ENCODE data around the gene ZNF74. TPM values are rescaled to one million over a fixed set of nuclear protein-coding genes. Genes with fewer than 3 reads are reported as not detected.
"Not testable (repeated sequence)": the region's sequence is repeated elsewhere in the genome, so short reads cannot be mapped to it uniquely, and the experiment has no call there.

Gene ZNF74
- polyA plus RNA-seq, 3 donors = 1.9 to 4.8 (median 1.9) TPM

- H3K27me3 ChIP-seq (ENCODE audit: control insufficient read depth in 2 of 2, insufficient read depth in 2 of 2, low read length in 2 of 2); H3K4me2 ChIP-seq (replicated peaks; ENCODE audit: extremely low read depth, low read length, poor library complexity, severe bottlenecking); H3K27ac ChIP-seq (ENCODE audit: low read depth in 1 of 2, low read length in 2 of 2); H3K79me2 ChIP-seq (ENCODE audit: insufficient read depth, low read length); H3K9me3 Mint-ChIP-seq; H3K9ac ChIP-seq (ENCODE audit: insufficient read depth, low read length, poor library complexity, severe bottlenecking); H3K4me3 ChIP-seq (replicated peaks in 1 of 3; ENCODE audit: low read depth in 2 of 3, low read length in 3 of 3); H2AFZ ChIP-seq (ENCODE audit: insufficient read depth, low read depth, low read length, poor library complexity, severe bottlenecking); intact Hi-C loops (cut with micrococcal nuclease); H3K4me1 ChIP-seq (ENCODE audit: control insufficient read depth in 1 of 2, insufficient read depth in 2 of 2, low read length in 2 of 2); H3K9me3 ChIP-seq (replicated peaks in 1 of 2; ENCODE audit: control insufficient read depth in 1 of 2, insufficient read depth in 1 of 2, low read length in 2 of 2); H3K36me3 Mint-ChIP-seq; H3K4me1 Mint-ChIP-seq; H3K27me3 Mint-ChIP-seq (ENCODE audit: low read depth in 3 of 3); H3K36me3 ChIP-seq (replicated peaks in 1 of 2; ENCODE audit: control insufficient read depth in 1 of 2, insufficient read depth in 2 of 2, low read length in 2 of 2); H3K27ac Mint-ChIP-seq; H4K20me1 ChIP-seq (ENCODE audit: insufficient read depth, low read length); DNase-seq: not testable (repeated sequence)
- no CpG with 5 or more reads among the region's 6 CpGs for WGBS (ENCODE audit: insufficient coverage)
- peak overlapping the region in 1 of 2 donors; percentile 55 for H3K4me3 Mint-ChIP-seq
Observed at GRCh38 chr22:20371687-20372086, 22.3 kb upstream of the ZNF74 start.

GRCh38 chr22:20372406-20372854 is 21.5 kb upstream of the ZNF74 start:
- H4K20me1 ChIP-seq (ENCODE audit: insufficient read depth, low read length); intact Hi-C loops (cut with micrococcal nuclease); H3K9ac ChIP-seq (ENCODE audit: insufficient read depth, low read length, poor library complexity, severe bottlenecking); H3K27me3 Mint-ChIP-seq (ENCODE audit: low read depth in 3 of 3); H3K27me3 ChIP-seq (ENCODE audit: control insufficient read depth in 2 of 2, insufficient read depth in 2 of 2, low read length in 2 of 2); H3K4me2 ChIP-seq (replicated peaks; ENCODE audit: extremely low read depth, low read length, poor library complexity, severe bottlenecking); DNase-seq; H2AFZ ChIP-seq (ENCODE audit: insufficient read depth, low read depth, low read length, poor library complexity, severe bottlenecking); H3K9me3 Mint-ChIP-seq; H3K79me2 ChIP-seq (ENCODE audit: insufficient read depth, low read length); H3K4me3 ChIP-seq (replicated peaks in 1 of 3; ENCODE audit: low read depth in 2 of 3, low read length in 3 of 3); H3K27ac Mint-ChIP-seq; H3K36me3 Mint-ChIP-seq; H3K4me1 ChIP-seq (ENCODE audit: control insufficient read depth in 1 of 2, insufficient read depth in 2 of 2, low read length in 2 of 2); H3K27ac ChIP-seq (ENCODE audit: low read depth in 1 of 2, low read length in 2 of 2); H3K9me3 ChIP-seq (replicated peaks in 1 of 2; ENCODE audit: control insufficient read depth in 1 of 2, insufficient read depth in 1 of 2, low read length in 2 of 2); H3K4me1 Mint-ChIP-seq; H3K4me3 Mint-ChIP-seq; H3K36me3 ChIP-seq (replicated peaks in 1 of 2; ENCODE audit: control insufficient read depth in 1 of 2, insufficient read depth in 2 of 2, low read length in 2 of 2): not testable (repeated sequence)
- WGBS (ENCODE audit: insufficient coverage) = 19% methylated on average over 3 of the region's 8 CpGs

GRCh38 chr22:20373195-20373706 is 20.7 kb upstream of the ZNF74 start:
- H4K20me1 ChIP-seq (ENCODE audit: insufficient read depth, low read length); H3K9me3 ChIP-seq (replicated peaks in 1 of 2; ENCODE audit: control insufficient read depth in 1 of 2, insufficient read depth in 1 of 2, low read length in 2 of 2); H3K27me3 Mint-ChIP-seq (ENCODE audit: low read depth in 3 of 3); H3K79me2 ChIP-seq (ENCODE audit: insufficient read depth, low read length); H3K4me3 Mint-ChIP-seq; H3K9ac ChIP-seq (ENCODE audit: insufficient read depth, low read length, poor library complexity, severe bottlenecking); H3K4me3 ChIP-seq (replicated peaks in 1 of 3; ENCODE audit: low read depth in 2 of 3, low read length in 3 of 3); H3K36me3 Mint-ChIP-seq; H3K4me1 ChIP-seq (ENCODE audit: control insufficient read depth in 1 of 2, insufficient read depth in 2 of 2, low read length in 2 of 2); H3K27ac ChIP-seq (ENCODE audit: low read depth in 1 of 2, low read length in 2 of 2); H3K4me2 ChIP-seq (replicated peaks; ENCODE audit: extremely low read depth, low read length, poor library complexity, severe bottlenecking); H3K27ac Mint-ChIP-seq; H3K36me3 ChIP-seq (replicated peaks in 1 of 2; ENCODE audit: control insufficient read depth in 1 of 2, insufficient read depth in 2 of 2, low read length in 2 of 2); H3K9me3 Mint-ChIP-seq; H2AFZ ChIP-seq (ENCODE audit: insufficient read depth, low read depth, low read length, poor library complexity, severe bottlenecking); H3K27me3 ChIP-seq (ENCODE audit: control insufficient read depth in 2 of 2, insufficient read depth in 2 of 2, low read length in 2 of 2); DNase-seq; intact Hi-C loops (cut with micrococcal nuclease): not testable (repeated sequence)
- H3K4me1 Mint-ChIP-seq = peaks cover 11% of the 10 kb centered on the region
- 94% methylated on average over 4 of the region's 6 CpGs for WGBS (ENCODE audit: insufficient coverage)

GRCh38 chr22:20374130-20374529 is 19.8 kb upstream of the ZNF74 start:
- H3K4me3 Mint-ChIP-seq; H3K9me3 Mint-ChIP-seq; H3K27me3 Mint-ChIP-seq (ENCODE audit: low read depth in 3 of 3); DNase-seq; H2AFZ ChIP-seq (ENCODE audit: insufficient read depth, low read depth, low read length, poor library complexity, severe bottlenecking); H3K4me3 ChIP-seq (replicated peaks in 1 of 3; ENCODE audit: low read depth in 2 of 3, low read length in 3 of 3); H3K4me2 ChIP-seq (replicated peaks; ENCODE audit: extremely low read depth, low read length, poor library complexity, severe bottlenecking); H3K36me3 ChIP-seq (replicated peaks in 1 of 2; ENCODE audit: control insufficient read depth in 1 of 2, insufficient read depth in 2 of 2, low read length in 2 of 2); H3K36me3 Mint-ChIP-seq; H3K9ac ChIP-seq (ENCODE audit: insufficient read depth, low read length, poor library complexity, severe bottlenecking); H3K27me3 ChIP-seq (ENCODE audit: control insufficient read depth in 2 of 2, insufficient read depth in 2 of 2, low read length in 2 of 2); H4K20me1 ChIP-seq (ENCODE audit: insufficient read depth, low read length); H3K79me2 ChIP-seq (ENCODE audit: insufficient read depth, low read length); H3K4me1 ChIP-seq (ENCODE audit: control insufficient read depth in 1 of 2, insufficient read depth in 2 of 2, low read length in 2 of 2); H3K27ac ChIP-seq (ENCODE audit: low read depth in 1 of 2, low read length in 2 of 2); H3K9me3 ChIP-seq (replicated peaks in 1 of 2; ENCODE audit: control insufficient read depth in 1 of 2, insufficient read depth in 1 of 2, low read length in 2 of 2); H3K27ac Mint-ChIP-seq; intact Hi-C loops (cut with micrococcal nuclease): not testable (repeated sequence)
- no CpG with 5 or more reads among the region's 2 CpGs for WGBS (ENCODE audit: insufficient coverage)
- peaks cover 11% of the 10 kb centered on the region for H3K4me1 Mint-ChIP-seq
